ENCODE measurements around the gene ARFRP1. TPM values are rescaled to one million over a fixed set of nuclear protein-coding genes. Genes with fewer than 3 reads are reported as not detected.

The ARFRP1 gene
- total RNA-seq, 1 experiment from 2014 or later: 74.0 TPM

GRCh38 chr20:63753381-63753780, 45.6 kb upstream of the ARFRP1 start:
- no peak for DNase-seq
- no peak for TF ChIP-seq CTCF (IDR thresholded peaks at IDR 0.05; ENCODE audit: unreplicated experiment)
- intact Hi-C loops (cut with micrococcal nuclease; ENCODE audit: unreplicated experiment): no loop called here
- BruUV-seq (replicated peaks): no TSS peak
- CTCF ChIA-PET: no interaction called here
- Mint-ChIP-seq H3K4me3 (ENCODE audit: low read depth, unreplicated experiment) (no peak overlapping the region), H3K9me3 (ENCODE audit: low read depth, unreplicated experiment) (no peaks in the 10 kb centered on the region), H3K36me3 (ENCODE audit: insufficient read depth, unreplicated experiment) (peaks cover 9% of the 10 kb centered on the region), H3K27ac (ENCODE audit: unreplicated experiment) (no peak overlapping the region), H3K27me3 (ENCODE audit: unreplicated experiment) (peaks cover 31% of the 10 kb centered on the region), H3K4me1 (ENCODE audit: low read depth, unreplicated experiment) (no peaks in the 10 kb centered on the region)

GRCh38 chr20:63752411-63753101, 44.8 kb upstream of the ARFRP1 start:
- BruUV-seq (replicated peaks): no TSS peak
- Mint-ChIP-seq H3K4me3 (ENCODE audit: low read depth, unreplicated experiment) (no peak overlapping the region), H3K36me3 (ENCODE audit: insufficient read depth, unreplicated experiment) (peaks cover 9% of the 10 kb centered on the region), H3K4me1 (ENCODE audit: low read depth, unreplicated experiment) (no peaks in the 10 kb centered on the region), H3K9me3 (ENCODE audit: low read depth, unreplicated experiment) (no peaks in the 10 kb centered on the region), H3K27ac (ENCODE audit: unreplicated experiment) (peak overlapping the region; percentile 46), H3K27me3 (ENCODE audit: unreplicated experiment) (peaks cover 22% of the 10 kb centered on the region)
- CTCF ChIA-PET: no interaction called here
- TF ChIP-seq CTCF (IDR thresholded peaks at IDR 0.05; ENCODE audit: unreplicated experiment): peak; percentile 35
- intact Hi-C loops (cut with micrococcal nuclease; ENCODE audit: unreplicated experiment): no loop called here
- DNase-seq: no peak

- Mint-ChIP-seq H3K4me3 (ENCODE audit: low read depth, unreplicated experiment) (no peak overlapping the region), H3K27me3 (ENCODE audit: unreplicated experiment) (peaks cover 14% of the 10 kb centered on the region), H3K9me3 (ENCODE audit: low read depth, unreplicated experiment) (no peaks in the 10 kb centered on the region), H3K27ac (ENCODE audit: unreplicated experiment) (peak overlapping the region; percentile 46), H3K4me1 (ENCODE audit: low read depth, unreplicated experiment) (no peaks in the 10 kb centered on the region), H3K36me3 (ENCODE audit: insufficient read depth, unreplicated experiment) (peaks cover 9% of the 10 kb centered on the region)
- no TSS peak for BruUV-seq (replicated peaks)
- no peak for TF ChIP-seq CTCF (IDR thresholded peaks at IDR 0.05; ENCODE audit: unreplicated experiment)
- DNase-seq: no peak
- intact Hi-C loops (cut with micrococcal nuclease; ENCODE audit: unreplicated experiment): no loop called here
- CTCF ChIA-PET: no interaction called here
Observed at GRCh38 chr20:63751471-63752271, 43.9 kb upstream of the ARFRP1 start.

GRCh38 chr20:63750807-63751470, 43.2 kb upstream of the ARFRP1 start:
- no peak for TF ChIP-seq CTCF (IDR thresholded peaks at IDR 0.05; ENCODE audit: unreplicated experiment)
- intact Hi-C loops (cut with micrococcal nuclease; ENCODE audit: unreplicated experiment): no loop called here
- CTCF ChIA-PET: interaction anchor here (1.3 kb wide), 1 partner anchor 9 kb away, joined by 3 read pairs; no protein-coding TSS in a partner anchor
- Mint-ChIP-seq H3K4me3 (ENCODE audit: low read depth, unreplicated experiment) (no peak overlapping the region), H3K36me3 (ENCODE audit: insufficient read depth, unreplicated experiment) (peaks cover 9% of the 10 kb centered on the region), H3K27me3 (ENCODE audit: unreplicated experiment) (peaks cover 14% of the 10 kb centered on the region), H3K27ac (ENCODE audit: unreplicated experiment) (no peak overlapping the region), H3K4me1 (ENCODE audit: low read depth, unreplicated experiment) (no peaks in the 10 kb centered on the region), H3K9me3 (ENCODE audit: low read depth, unreplicated experiment) (no peaks in the 10 kb centered on the region)
- DNase-seq: no peak
- no TSS peak for BruUV-seq (replicated peaks)
